ENCODE measurements around the gene GNG5.

Gene GNG5

DNA sequence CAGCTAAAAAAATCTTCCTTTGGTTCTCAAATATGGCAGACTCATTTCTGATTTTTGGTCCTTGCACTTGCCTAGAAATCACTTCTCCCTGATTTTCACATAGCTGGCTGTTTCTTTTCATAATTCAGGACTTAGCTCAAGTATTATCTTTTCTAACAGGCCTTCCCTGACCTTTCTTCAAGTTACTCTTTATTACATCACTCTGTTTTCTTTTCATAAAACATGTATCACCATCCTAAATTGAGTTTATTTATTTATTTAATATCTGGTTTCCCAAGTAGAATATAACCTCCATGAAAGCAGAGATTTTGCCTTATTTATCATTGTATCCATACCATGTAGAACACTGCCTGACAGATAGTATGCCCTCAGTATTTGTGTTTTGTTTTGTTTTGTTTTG is 18.2 kb upstream of the GNG5 start:
- Histone ChIP-seq H3K4me3 (replicated peaks; ENCODE audit: insufficient read depth, low read length) (no peak overlapping the region), H3K27me3 (ENCODE audit: insufficient read depth, poor library complexity, severe bottlenecking) (no peaks in the 10 kb centered on the region), H3K27ac (replicated peaks) (no peak overlapping the region)
- no peak for TF ChIP-seq GABPA (IDR thresholded peaks at IDR 0.05; ENCODE audit: low read depth)
- TF ChIP-seq, protein P1, sequence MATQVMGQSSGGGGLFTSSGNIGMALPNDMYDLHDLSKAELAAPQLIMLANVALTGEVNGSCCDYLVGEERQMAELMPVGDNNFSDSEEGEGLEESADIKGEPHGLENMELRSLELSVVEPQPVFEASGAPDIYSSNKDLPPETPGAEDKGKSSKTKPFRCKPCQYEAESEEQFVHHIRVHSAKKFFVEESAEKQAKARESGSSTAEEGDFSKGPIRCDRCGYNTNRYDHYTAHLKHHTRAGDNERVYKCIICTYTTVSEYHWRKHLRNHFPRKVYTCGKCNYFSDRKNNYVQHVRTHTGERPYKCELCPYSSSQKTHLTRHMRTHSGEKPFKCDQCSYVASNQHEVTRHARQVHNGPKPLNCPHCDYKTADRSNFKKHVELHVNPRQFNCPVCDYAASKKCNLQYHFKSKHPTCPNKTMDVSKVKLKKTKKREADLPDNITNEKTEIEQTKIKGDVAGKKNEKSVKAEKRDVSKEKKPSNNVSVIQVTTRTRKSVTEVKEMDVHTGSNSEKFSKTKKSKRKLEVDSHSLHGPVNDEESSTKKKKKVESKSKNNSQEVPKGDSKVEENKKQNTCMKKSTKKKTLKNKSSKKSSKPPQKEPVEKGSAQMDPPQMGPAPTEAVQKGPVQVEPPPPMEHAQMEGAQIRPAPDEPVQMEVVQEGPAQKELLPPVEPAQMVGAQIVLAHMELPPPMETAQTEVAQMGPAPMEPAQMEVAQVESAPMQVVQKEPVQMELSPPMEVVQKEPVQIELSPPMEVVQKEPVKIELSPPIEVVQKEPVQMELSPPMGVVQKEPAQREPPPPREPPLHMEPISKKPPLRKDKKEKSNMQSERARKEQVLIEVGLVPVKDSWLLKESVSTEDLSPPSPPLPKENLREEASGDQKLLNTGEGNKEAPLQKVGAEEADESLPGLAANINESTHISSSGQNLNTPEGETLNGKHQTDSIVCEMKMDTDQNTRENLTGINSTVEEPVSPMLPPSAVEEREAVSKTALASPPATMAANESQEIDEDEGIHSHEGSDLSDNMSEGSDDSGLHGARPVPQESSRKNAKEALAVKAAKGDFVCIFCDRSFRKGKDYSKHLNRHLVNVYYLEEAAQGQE (IDR thresholded peaks at IDR 0.05; ENCODE audit: insufficient replicate concordance, low read depth), result no peak
- no peak for TF ChIP-seq SPI1 (IDR thresholded peaks at IDR 0.05; ENCODE audit: borderline replicate concordance, low read depth)
- TF ChIP-seq, protein P2, sequence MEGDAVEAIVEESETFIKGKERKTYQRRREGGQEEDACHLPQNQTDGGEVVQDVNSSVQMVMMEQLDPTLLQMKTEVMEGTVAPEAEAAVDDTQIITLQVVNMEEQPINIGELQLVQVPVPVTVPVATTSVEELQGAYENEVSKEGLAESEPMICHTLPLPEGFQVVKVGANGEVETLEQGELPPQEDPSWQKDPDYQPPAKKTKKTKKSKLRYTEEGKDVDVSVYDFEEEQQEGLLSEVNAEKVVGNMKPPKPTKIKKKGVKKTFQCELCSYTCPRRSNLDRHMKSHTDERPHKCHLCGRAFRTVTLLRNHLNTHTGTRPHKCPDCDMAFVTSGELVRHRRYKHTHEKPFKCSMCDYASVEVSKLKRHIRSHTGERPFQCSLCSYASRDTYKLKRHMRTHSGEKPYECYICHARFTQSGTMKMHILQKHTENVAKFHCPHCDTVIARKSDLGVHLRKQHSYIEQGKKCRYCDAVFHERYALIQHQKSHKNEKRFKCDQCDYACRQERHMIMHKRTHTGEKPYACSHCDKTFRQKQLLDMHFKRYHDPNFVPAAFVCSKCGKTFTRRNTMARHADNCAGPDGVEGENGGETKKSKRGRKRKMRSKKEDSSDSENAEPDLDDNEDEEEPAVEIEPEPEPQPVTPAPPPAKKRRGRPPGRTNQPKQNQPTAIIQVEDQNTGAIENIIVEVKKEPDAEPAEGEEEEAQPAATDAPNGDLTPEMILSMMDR (IDR thresholded peaks at IDR 0.05; ENCODE audit: insufficient read depth, low read length), result no peak
- TF ChIP-seq POLR2AphosphoS5 (IDR thresholded peaks at IDR 0.05; ENCODE audit: low read depth), result no peak
- DNase-seq (ENCODE audit: low read depth in 1 of 2, low spot score in 1 of 2), result no peak

DNA sequence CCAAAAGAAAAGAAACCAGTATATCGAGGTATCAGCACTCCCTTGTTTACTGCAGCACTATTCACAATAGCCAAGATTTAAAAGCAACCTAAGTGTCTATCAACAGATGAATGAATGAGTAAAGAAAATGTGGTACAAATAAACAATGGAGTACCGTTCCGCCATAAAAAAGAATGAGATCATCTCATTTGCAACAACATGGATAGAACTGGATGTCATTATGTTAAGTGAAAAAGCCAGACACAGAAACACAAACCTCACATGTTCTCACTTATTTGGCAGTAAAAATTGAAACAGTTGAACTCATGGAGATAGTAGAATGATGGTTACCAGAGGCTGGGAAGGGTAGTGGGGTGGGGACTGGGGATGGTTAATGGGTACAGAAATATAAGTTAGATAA is 4.3 kb upstream of the GNG5 start:
- no peak overlapping the region for H3K4me3 ChIP-seq (replicated peaks; ENCODE audit: insufficient read depth, low read length)
- no peak overlapping the region for H3K27ac ChIP-seq (replicated peaks)
- no peak for DNase-seq (ENCODE audit: low read depth in 1 of 2, low spot score in 1 of 2)
- TF ChIP-seq, protein P1 (IDR thresholded peaks at IDR 0.05; ENCODE audit: insufficient replicate concordance, low read depth), result no peak
- TF ChIP-seq, protein P2 (IDR thresholded peaks at IDR 0.05; ENCODE audit: insufficient read depth, low read length), result no peak
- no peak for TF ChIP-seq GABPA (IDR thresholded peaks at IDR 0.05; ENCODE audit: low read depth)
- TF ChIP-seq SPI1 (IDR thresholded peaks at IDR 0.05; ENCODE audit: borderline replicate concordance, low read depth), result no peak
- no peak for TF ChIP-seq POLR2AphosphoS5 (IDR thresholded peaks at IDR 0.05; ENCODE audit: low read depth)
- no peaks in the 10 kb centered on the region for H3K27me3 ChIP-seq (ENCODE audit: insufficient read depth, poor library complexity, severe bottlenecking)

DNA sequence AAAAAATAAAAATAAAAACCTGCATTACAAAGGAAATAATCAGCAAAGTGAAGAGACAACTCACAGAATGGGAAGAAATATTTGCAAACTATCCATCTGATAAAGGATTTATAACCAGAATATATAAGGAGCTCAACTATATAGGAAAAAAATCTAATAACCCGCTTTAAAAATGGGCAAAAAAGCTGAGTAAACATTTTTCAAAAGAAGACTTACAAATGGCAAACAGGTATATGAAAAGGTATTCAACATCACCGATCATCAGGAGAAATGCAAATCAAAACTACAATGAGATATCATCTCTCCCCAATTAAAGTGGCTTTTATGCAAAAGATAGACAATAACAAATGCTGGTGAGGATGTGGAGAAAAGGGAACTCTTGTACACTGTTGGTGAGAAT is 3.8 kb upstream of the GNG5 start:
- H3K27ac ChIP-seq (replicated peaks), result no peak overlapping the region
- no peaks in the 10 kb centered on the region for H3K27me3 ChIP-seq (ENCODE audit: insufficient read depth, poor library complexity, severe bottlenecking)
- no peak for DNase-seq (ENCODE audit: low read depth in 1 of 2, low spot score in 1 of 2)
- H3K4me3 ChIP-seq (replicated peaks; ENCODE audit: insufficient read depth, low read length), result no peak overlapping the region
- TF ChIP-seq POLR2AphosphoS5 (IDR thresholded peaks at IDR 0.05; ENCODE audit: low read depth) (no peak), SPI1 (IDR thresholded peaks at IDR 0.05; ENCODE audit: borderline replicate concordance, low read depth) (no peak), GABPA (IDR thresholded peaks at IDR 0.05; ENCODE audit: low read depth) (no peak)
- TF ChIP-seq, protein P1 (IDR thresholded peaks at IDR 0.05; ENCODE audit: insufficient replicate concordance, low read depth), result no peak
- TF ChIP-seq, protein P2 (IDR thresholded peaks at IDR 0.05; ENCODE audit: insufficient read depth, low read length), result no peak

Data from HL-60 (cell line).